ENCODE measurements around the gene AHDC1. TPM values are rescaled to one million over a fixed set of nuclear protein-coding genes. Genes with fewer than 3 reads are reported as not detected.

AHDC1 gene
- total RNA-seq, 1 experiment from 2014 or later: 49.0 TPM

- TF ChIP-seq E2F4 (CRISPR knock-in tag; IDR thresholded peaks at IDR 0.05; ENCODE audit: borderline replicate concordance, low read depth) (no peak), ZNF121 (CRISPR knock-in tag; IDR thresholded peaks at IDR 0.05) (no peak), NFATC4 (CRISPR knock-in tag; IDR thresholded peaks at IDR 0.05) (no peak), IRF1 (CRISPR knock-in tag; IDR thresholded peaks at IDR 0.05) (no peak), JUN (CRISPR knock-in tag; IDR thresholded peaks at IDR 0.05) (no peak), SOX15 (CRISPR knock-in tag; IDR thresholded peaks at IDR 0.05) (no peak), TEAD1 (CRISPR knock-in tag; IDR thresholded peaks at IDR 0.05) (no peak), ZNF423 (CRISPR knock-in tag; IDR thresholded peaks at IDR 0.05) (no peak), SMAD4 (CRISPR knock-in tag; IDR thresholded peaks at IDR 0.05) (no peak), MYBL2 (CRISPR knock-in tag; IDR thresholded peaks at IDR 0.05) (no peak), ZNF219 (CRISPR knock-in tag; IDR thresholded peaks at IDR 0.05; ENCODE audit: borderline replicate concordance) (no peak), MLX (CRISPR knock-in tag; IDR thresholded peaks at IDR 0.05) (no peak)
Measured at GRCh38 chr1:27506703-27507102, 97.2 kb downstream of the AHDC1 start (continued).

GRCh38 chr1:27505420-27505680 lies 98.6 kb downstream of the AHDC1 start:
- H3K4me1 Mint-ChIP-seq: peaks cover 33% of the 10 kb centered on the region
- ChIA-PET CTCF (interaction anchor here (0.8 to 2.8 kb wide), 14 partner anchors 9 to 110 kb away, joined by 3 to 14 read pairs (median 6); no protein-coding TSS in a partner anchor), POLR2A (interaction anchor here (0.5 kb wide), 1 partner anchor 193 kb away, joined by 3 read pairs; no protein-coding TSS in a partner anchor)
- H3K27ac Mint-ChIP-seq: peak overlapping the region; percentile 45; the same call in 1 of the 2 replicates
- no peak overlapping the region for H3K4me3 Mint-ChIP-seq
- ATAC-seq (no peak), DNase-seq (ENCODE audit: low spot score) (no peak)
- no peaks in the 10 kb centered on the region for H3K9me3 Mint-ChIP-seq
- no peaks in the 10 kb centered on the region for H3K27me3 Mint-ChIP-seq (ENCODE audit: low read depth)
- no peaks in the 10 kb centered on the region for H3K36me3 Mint-ChIP-seq
- TF ChIP-seq ERG (CRISPR knock-in tag; IDR thresholded peaks at IDR 0.05) (no peak), ZNF423 (CRISPR knock-in tag; IDR thresholded peaks at IDR 0.05) (no peak), GABPB1 (CRISPR knock-in tag; IDR thresholded peaks at IDR 0.05) (no peak), STAT6 (CRISPR knock-in tag; conservative IDR thresholded peaks at IDR 0.05; ENCODE audit: low read depth) (no peak), ZNF671 (CRISPR knock-in tag; IDR thresholded peaks at IDR 0.05) (no peak), GTF2I (CRISPR knock-in tag; conservative IDR thresholded peaks at IDR 0.05) (no peak), E2F1 (CRISPR knock-in tag; IDR thresholded peaks at IDR 0.05) (no peak), JUN (CRISPR knock-in tag; IDR thresholded peaks at IDR 0.05) (no peak), E2F4 (CRISPR knock-in tag; IDR thresholded peaks at IDR 0.05; ENCODE audit: borderline replicate concordance, low read depth) (no peak)

Data from WTC11 (cell line).